ENCODE data around the gene IGSF8.

IGSF8 gene

DNA sequence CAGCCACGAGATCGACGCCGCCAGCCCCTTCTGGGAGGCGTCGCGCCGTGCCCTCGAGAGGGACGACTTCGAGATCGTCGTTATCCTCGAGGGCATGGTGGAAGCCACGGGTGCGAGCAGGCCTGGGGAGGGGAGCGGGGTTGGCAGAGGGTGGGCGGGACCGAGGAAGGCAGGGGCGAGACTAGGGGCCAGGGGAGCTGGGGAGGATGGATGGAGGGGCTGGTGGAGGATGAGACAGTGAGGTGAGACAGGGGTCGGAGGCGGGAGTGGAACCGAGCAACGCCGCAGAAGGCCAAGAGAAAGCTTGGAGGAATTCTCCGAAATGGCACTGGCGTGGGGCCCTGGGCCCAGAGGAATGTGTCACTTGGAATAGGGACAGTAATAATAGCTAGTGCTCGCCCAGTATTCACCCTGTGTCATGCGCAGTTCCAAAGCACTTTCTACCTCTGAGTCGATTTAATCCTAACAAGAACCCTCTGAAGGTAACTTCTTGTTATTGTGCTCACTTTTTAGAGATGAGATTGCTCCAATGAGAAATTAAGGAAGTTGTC is 13.6 kb downstream of the IGSF8 start:
- no peak for DNase-seq

GRCh38 chr1:160083968-160084770 is 14.2 kb downstream of the IGSF8 start:
- peak; percentile 79 for DNase-seq

GRCh38 chr1:160082926-160083325 is 15.5 kb downstream of the IGSF8 start:
- no peak for DNase-seq

DNA sequence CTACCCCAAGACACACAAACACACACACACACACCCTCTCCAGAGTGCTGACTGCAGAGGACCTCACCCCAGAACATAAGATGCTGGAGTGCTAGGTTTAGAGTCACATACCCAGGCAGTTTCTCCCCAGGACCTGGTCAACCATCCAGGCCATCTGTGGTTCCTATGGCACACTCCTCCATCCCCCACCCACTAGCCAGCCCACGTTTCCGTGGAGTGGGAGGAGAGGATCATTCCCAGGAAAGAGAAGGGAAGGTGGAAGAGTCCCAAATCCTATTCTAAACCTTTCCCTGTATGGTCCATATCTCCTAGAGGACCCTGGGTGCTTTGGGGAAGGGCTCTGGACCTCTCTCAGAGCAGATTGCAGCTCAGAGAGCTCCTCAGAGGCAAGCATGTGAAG is 15.9 kb downstream of the IGSF8 start:
- no peak for DNase-seq

DNA sequence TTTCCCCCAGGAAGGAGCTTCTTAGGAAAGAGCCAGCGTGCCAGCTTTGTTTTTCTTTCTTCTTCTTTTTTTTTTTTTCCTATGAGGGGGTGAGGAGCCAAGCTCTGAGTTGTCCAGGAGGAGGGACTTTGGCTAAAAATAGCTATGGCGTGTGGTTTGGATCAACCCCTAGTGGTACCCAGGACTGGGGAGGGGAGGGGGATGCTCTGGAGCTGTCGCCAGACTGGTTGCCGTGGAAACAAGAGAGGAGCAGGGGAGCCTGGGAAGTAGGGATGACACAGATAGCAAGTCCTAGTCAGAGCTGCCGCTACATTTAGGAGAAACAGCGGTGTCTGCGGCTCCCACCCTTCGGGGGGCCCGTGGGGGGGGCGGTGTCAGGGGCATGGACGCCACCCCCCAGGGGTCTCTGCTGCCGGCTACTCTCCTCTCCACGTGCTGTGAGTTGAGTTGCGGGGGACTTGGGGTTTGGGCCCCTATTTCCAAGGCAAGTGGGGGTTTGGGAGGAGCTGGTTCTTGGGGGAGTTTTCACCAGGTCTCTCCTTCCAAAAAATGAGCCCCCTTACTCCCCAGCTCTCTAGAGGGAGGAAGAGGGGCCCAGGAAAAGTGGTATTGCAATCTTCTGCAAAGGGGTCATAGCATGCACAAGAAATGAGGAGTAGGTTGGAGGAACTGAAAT is 17.0 kb downstream of the IGSF8 start, which contains the start of gene KCNJ9:
Gene KCNJ9, plus strand, starts transcription at position 278 of the 676 bp plus-strand sequence. CDS start 2,493 bp downstream, outside the sequence.
- no peak for DNase-seq

GRCh38 chr1:160080381-160081100 is 17.9 kb downstream of the IGSF8 start:
- DNase-seq: no peak

DNA sequence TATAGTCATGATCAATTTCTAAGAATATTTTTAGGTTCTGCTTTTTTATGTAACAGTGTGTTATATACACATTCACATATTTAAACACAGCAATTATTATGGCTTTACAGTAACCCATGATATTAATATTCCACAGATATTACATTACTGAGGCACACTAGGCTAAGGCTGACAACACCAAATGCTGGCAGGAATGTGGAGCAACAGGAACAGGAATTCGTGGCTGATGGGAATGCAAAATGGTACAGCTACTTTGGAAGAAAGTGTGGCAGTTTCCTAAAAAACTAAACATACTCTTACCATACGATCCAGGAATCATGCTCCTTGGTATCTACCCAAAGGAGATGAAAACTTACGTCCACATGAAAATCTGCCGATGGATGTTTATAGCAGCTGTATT is 19.0 kb downstream of the IGSF8 start:
- no peak for DNase-seq

GRCh38 chr1:160078512-160079195 is 19.8 kb downstream of the IGSF8 start:
- peak; percentile 57 for DNase-seq

DNA sequence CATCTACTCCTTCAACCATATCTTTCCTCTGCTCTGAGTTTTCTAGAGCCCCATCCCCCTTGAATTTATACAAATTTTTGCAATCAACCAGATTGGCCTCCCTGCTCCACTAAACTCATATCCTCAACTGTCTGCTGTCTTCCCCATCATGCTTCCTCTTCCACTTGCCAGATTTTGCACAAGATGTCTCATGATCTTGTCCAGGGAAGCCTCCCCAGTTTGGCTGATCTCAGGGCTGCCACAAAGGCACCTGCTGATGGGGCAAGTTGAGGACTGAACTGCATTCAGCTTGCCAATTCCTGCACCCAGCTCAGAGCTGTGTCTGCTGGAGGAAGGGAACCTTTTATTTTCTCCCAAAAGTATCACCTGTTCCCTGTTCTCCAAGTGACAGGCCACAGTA is 20.9 kb downstream of the IGSF8 start:
- DNase-seq: no peak

DNA sequence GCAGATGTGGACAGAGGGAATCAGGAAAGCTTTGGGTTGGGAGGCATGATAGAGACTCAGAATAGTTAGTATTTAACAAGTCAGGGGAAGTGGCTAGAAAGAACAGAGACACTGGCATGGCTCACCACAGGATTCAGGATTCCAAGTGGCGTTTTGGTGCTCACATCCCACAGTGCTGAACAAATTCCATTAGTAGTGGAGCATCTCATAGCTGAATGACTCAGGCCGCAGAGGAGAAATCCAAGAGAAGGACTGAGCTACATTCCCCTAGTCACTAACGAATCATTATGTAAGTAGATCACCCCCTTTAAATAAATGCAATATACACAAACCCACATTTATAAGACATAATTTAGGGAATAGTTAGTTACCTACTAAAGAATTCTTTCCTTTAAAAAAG is 22.1 kb downstream of the IGSF8 start:
- no peak for DNase-seq

DNA sequence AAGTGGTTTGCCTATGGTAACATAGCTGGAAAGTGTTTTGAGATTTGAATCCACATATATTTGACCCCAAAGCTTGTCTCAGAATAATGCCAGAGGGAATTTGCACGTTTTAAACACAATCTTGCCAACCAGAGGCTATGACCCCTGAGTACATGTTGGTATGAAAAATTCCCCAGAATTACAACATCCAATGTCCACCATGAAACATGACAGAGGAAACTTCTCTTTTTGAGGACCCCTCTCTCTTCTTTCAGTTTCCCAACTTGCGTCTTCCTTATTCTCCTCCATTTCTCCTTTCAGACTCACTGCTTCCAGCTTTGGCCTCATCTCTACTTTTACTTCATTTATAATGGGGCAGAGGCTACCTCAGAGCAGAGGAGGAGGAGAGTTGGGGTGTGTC is 22.6 kb downstream of the IGSF8 start:
- DNase-seq: no peak

DNA sequence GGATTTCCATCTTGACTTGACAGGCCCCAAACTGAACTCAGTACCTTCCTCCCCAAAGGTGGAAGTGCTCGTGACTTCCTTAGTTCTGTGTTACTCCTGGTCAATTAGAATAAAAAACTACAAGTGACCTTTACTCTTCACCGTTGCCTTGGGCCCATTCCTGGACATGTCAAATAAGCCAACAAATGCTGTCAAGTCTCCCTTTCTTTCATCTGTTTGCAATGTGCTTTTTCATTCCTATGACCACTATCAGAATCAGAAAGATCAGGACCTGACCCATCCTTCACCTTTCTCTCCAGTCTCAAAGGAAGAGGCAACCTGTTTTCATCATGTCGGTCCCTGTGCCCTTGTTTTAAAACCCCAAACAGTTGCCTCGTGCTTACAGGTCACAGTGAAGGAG is 23.6 kb downstream of the IGSF8 start:
- DNase-seq: no peak

DNA sequence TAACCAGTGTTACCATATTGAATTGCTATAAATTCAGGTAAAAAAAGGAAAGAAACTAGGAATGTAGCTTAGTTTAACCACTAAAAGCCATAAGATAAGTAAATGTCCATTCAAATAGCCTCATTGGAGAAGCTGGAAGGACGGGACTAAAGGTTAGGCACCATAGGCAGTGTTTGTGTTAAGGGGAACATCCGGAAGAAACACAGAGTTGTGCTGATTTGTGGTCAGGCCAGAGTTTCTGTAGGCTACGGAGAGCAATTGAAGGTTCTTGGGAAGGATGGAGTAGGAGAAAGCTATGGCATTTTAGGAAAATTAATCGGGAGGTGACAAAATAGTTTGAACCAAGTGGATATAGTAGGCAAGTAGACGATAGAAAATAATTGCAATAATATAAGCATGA is 27.1 kb downstream of the IGSF8 start:
- no peak for DNase-seq

- peak; percentile 71 for DNase-seq
These were observed 27.9 kb downstream of the IGSF8 start for GRCh38 chr1:160070243-160071163.

DNA sequence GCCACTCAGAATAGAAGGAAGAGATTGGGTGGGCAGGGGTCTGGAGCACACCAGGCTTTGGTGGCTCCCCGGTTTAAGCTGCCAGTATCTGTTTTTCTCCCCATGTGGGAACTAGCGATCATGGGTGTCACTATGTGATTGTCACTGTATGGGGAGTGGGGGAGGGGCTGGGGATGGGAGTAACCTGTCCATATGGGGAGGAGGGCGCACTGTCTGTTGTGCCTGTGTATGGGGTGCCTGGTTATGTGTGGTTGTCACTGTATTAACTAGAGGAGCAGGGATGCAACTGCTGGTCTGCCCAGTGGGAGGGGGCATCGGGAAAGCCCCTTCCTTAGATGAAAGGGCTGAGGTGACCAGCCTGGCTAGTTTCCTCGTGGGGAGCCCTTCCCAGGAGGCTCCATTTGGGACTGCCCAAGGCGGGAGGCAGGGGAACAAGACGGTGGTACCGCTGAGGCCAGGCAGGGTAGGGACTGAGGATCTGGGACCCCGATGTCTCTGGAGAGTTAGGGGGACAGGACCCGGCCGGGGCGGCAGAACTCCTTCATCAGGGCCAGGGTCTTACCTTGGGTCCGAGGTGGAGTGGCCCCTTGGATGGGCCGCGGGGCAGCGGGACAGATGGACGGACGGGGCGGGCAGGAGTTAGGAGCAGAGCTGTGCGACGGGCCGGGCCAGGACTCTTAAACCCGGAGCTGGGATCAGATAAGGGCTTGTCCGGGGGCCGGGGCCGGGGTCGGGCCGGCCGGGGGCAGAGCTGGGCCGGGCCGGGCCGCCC is 28.8 kb downstream of the IGSF8 start, which contains the start of gene KCNJ10:
Gene KCNJ10, minus strand, starts transcription at position 701 of the 772 bp plus-strand sequence. CDS start 27,628 bp downstream, outside the sequence.
- DNase-seq: no peak

DNA sequence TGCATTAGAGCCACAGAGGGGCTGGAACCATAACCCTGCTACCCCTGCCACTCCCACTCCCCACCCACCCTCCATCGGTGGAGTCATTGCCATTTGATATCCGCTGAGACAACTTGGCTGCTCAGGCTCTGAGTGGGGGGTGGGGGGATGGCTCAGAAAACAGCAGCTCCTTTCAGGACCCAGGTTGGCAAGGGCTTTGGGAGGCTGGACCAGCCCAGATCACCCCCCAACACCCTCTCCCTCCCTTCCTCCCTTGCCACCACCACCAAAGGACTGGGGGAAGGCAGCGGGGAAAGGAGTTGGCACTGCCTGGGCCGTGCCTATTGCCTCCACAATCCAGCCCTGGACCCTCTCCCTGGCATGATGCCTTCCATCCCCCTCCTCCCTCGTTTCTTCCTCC is 30.2 kb downstream of the IGSF8 start:
- no peak for DNase-seq

GRCh38 chr1:160066829-160067745 is 31.3 kb downstream of the IGSF8 start:
- no peak for DNase-seq

- no peak for DNase-seq
These were observed 33.7 kb downstream of the IGSF8 start for GRCh38 chr1:160064746-160065145.

- DNase-seq: no peak
These were observed 34.3 kb downstream of the IGSF8 start for GRCh38 chr1:160064164-160064563.

- DNase-seq: no peak
These were observed 35.2 kb downstream of the IGSF8 start for GRCh38 chr1:160063176-160063575.

Data from activated CD4-positive, alpha-beta T cell treated with anti-CD3 and anti-CD28 coated beads, Interleukin-2, amount 50 U/mL, for 1 hour (primary cell).